OCI-LY3 (cell line): Measurements from ENCODE around the gene AQP2.

Experiments used
- H2AFZ ChIP-seq: fragments of 200-600, 300-600 bp; shearing (Covaris generic); 2 replicates; pipeline ENCODE4 v1.6.0; 2014; ENCODE audit warnings: antibody characterized with exemption, low read depth, low read length
- H3K27ac ChIP-seq: fragments of 200-600, 300-600 bp; sonication (generic); 2 replicates; pipeline ENCODE4 v1.5.1; 2014; ENCODE audit warnings: mild to moderate bottlenecking, low read length, moderate library complexity, mixed read lengths
- H3K27me3 ChIP-seq: fragments of 200-600, 300-600 bp; sonication (generic); 2 replicates; pipeline ENCODE4 v1.6.1; 2014; ENCODE audit warnings: low read depth, low read length, mixed read lengths
- H3K36me3 ChIP-seq: fragments of 200-600, 300-600 bp; sonication (generic); replicated peaks from 2 replicates; pipeline ENCODE3; 2014; ENCODE audit warnings: low read depth, low read length, mixed read lengths
- H3K4me1 ChIP-seq: fragments of 300-600, 200-600 bp; sonication (generic); 2 replicates; pipeline ENCODE4 v1.6.1; 2014; ENCODE audit warnings: low read length, mixed read lengths
- H3K4me2 ChIP-seq: fragments of 200-600, 300-600 bp; sonication (generic); 2 replicates; pipeline ENCODE4 v1.6.1; 2014; ENCODE audit warnings: low read length, mixed read lengths
- H3K4me3 ChIP-seq: fragments of 300-600, 200-600 bp; sonication (generic); 2 replicates; pipeline ENCODE4 v1.5.1; 2014; ENCODE audit warnings: antibody characterized with exemption, mild to moderate bottlenecking, low read length, moderate library complexity
- H3K79me2 ChIP-seq: fragments of 300-600, 200-600 bp; shearing (Covaris generic); 2 replicates; pipeline ENCODE4 v1.6.1; 2014; ENCODE audit warnings: mild to moderate bottlenecking, low read length, mixed read lengths
- H3K9ac ChIP-seq: fragments of 300-600, 200-600 bp; shearing (Covaris generic); 2 replicates; pipeline ENCODE4 v1.6.0; 2014; ENCODE audit warnings: mild to moderate bottlenecking, low read length, moderate library complexity
- H3K9me3 ChIP-seq: fragments of 200-600, 300-600 bp; shearing (Covaris generic); 2 replicates; pipeline ENCODE4 v1.6.1; 2014; ENCODE audit warnings: low read length, mixed read lengths; ENCODE audit not compliant: insufficient read depth
- H4K20me1 ChIP-seq: fragments of 200-600, 300-600 bp; sonication (generic); 2 replicates; pipeline ENCODE4 v1.6.1; 2016; ENCODE audit warnings: low read length, mixed read lengths; ENCODE audit not compliant: insufficient read depth
- CTCF ChIP-seq: fragments of 200-600, 300-600 bp; sonication (generic); IDR thresholded peaks from 2 replicates; pipeline ENCODE4 v1.5.1; 2014; ENCODE audit warnings: antibody characterized with exemption, low read length, low read depth
- EZH2phosphoT487 ChIP-seq: fragments of 200-600 bp; shearing (Covaris generic); IDR thresholded peaks from 2 replicates; pipeline ENCODE4 v1.6.1; 2018; ENCODE audit warnings: antibody characterized with exemption, mixed run types, low read depth

AQP2 gene

GRCh38 chr12:49978125-49978524 lies 27.6 kb downstream of the AQP2 start:
- no peak overlapping the region for H3K27ac ChIP-seq
- no peaks in the 10 kb centered on the region for H3K4me1 ChIP-seq
- no peaks in the 10 kb centered on the region for H3K9me3 ChIP-seq
- H3K9ac ChIP-seq: no peak overlapping the region
- TF ChIP-seq EZH2phosphoT487 (no peak), CTCF (no peak)
- H4K20me1 ChIP-seq: no peaks in the 10 kb centered on the region
- no peaks in the 10 kb centered on the region for H3K27me3 ChIP-seq
- no peak overlapping the region for H3K4me3 ChIP-seq
- no peak overlapping the region for H3K4me2 ChIP-seq
- H2AFZ ChIP-seq: no peak overlapping the region
- H3K36me3 ChIP-seq: no peaks in the 10 kb centered on the region
- no peaks in the 10 kb centered on the region for H3K79me2 ChIP-seq

GRCh38 chr12:49979016-49979586 lies 28.6 kb downstream of the AQP2 start:
- peaks cover under 1% of the 10 kb centered on the region for H3K36me3 ChIP-seq
- no peak overlapping the region for H3K9ac ChIP-seq
- no peaks in the 10 kb centered on the region for H3K4me1 ChIP-seq
- no peak overlapping the region for H2AFZ ChIP-seq
- H3K27ac ChIP-seq: no peak overlapping the region
- no peak for TF ChIP-seq CTCF
- no peak for TF ChIP-seq EZH2phosphoT487
- H3K79me2 ChIP-seq: no peaks in the 10 kb centered on the region
- H3K27me3 ChIP-seq: no peaks in the 10 kb centered on the region
- H3K4me2 ChIP-seq: no peak overlapping the region
- H3K4me3 ChIP-seq: no peak overlapping the region
- no peaks in the 10 kb centered on the region for H4K20me1 ChIP-seq
- H3K9me3 ChIP-seq: no peaks in the 10 kb centered on the region

- Histone ChIP-seq H3K27me3 (no peaks in the 10 kb centered on the region), H3K27ac (no peak overlapping the region), H3K4me1 (no peaks in the 10 kb centered on the region), H3K36me3 (peaks cover 4% of the 10 kb centered on the region), H3K4me3 (no peak overlapping the region), H3K9ac (no peak overlapping the region), H4K20me1 (no peaks in the 10 kb centered on the region), H2AFZ (no peak overlapping the region), H3K4me2 (no peak overlapping the region), H3K79me2 (no peaks in the 10 kb centered on the region), H3K9me3 (no peaks in the 10 kb centered on the region)
- TF ChIP-seq EZH2phosphoT487 (no peak), CTCF (no peak)
Observed at GRCh38 chr12:49979791-49980190, 29.3 kb downstream of the AQP2 start.

GRCh38 chr12:49980501-49981349 lies 30.2 kb downstream of the AQP2 start:
- H3K79me2 ChIP-seq: no peaks in the 10 kb centered on the region
- H3K4me3 ChIP-seq: no peak overlapping the region
- H3K36me3 ChIP-seq: peaks cover 5% of the 10 kb centered on the region
- H3K27ac ChIP-seq: no peak overlapping the region
- H3K9ac ChIP-seq: no peak overlapping the region
- no peaks in the 10 kb centered on the region for H3K4me1 ChIP-seq
- H3K4me2 ChIP-seq: no peak overlapping the region
- no peaks in the 10 kb centered on the region for H3K9me3 ChIP-seq
- no peak overlapping the region for H2AFZ ChIP-seq
- no peaks in the 10 kb centered on the region for H3K27me3 ChIP-seq
- no peaks in the 10 kb centered on the region for H4K20me1 ChIP-seq
- TF ChIP-seq EZH2phosphoT487: no peak
- TF ChIP-seq CTCF: no peak
